ENCODE measurements around the gene FABP7. TPM values are rescaled to one million over a fixed set of nuclear protein-coding genes. Genes with fewer than 3 reads are reported as not detected.
"Not testable (repeated sequence)": the region's sequence is repeated elsewhere in the genome, so short reads cannot be mapped to it uniquely, and the experiment has no call there.

The FABP7 gene
- total RNA-seq, 2 donors from 2014 or later = not detected

- Histone ChIP-seq H3K4me1 (replicated peaks) (no peaks in the 10 kb centered on the region), H3K27ac (no peak overlapping the region), H3K9me3 (no peaks in the 10 kb centered on the region), H3K36me3 (no peaks in the 10 kb centered on the region), H3K27me3 (replicated peaks; ENCODE audit: insufficient read depth) (no peaks in the 10 kb centered on the region), H3K4me3 (no peak overlapping the region)
- intact Hi-C loops (cut with DNase I) = no loop called here
- TF ChIP-seq, protein P1, sequence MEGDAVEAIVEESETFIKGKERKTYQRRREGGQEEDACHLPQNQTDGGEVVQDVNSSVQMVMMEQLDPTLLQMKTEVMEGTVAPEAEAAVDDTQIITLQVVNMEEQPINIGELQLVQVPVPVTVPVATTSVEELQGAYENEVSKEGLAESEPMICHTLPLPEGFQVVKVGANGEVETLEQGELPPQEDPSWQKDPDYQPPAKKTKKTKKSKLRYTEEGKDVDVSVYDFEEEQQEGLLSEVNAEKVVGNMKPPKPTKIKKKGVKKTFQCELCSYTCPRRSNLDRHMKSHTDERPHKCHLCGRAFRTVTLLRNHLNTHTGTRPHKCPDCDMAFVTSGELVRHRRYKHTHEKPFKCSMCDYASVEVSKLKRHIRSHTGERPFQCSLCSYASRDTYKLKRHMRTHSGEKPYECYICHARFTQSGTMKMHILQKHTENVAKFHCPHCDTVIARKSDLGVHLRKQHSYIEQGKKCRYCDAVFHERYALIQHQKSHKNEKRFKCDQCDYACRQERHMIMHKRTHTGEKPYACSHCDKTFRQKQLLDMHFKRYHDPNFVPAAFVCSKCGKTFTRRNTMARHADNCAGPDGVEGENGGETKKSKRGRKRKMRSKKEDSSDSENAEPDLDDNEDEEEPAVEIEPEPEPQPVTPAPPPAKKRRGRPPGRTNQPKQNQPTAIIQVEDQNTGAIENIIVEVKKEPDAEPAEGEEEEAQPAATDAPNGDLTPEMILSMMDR (IDR thresholded peaks at IDR 0.05) = no peak
- TF ChIP-seq POLR2AphosphoS5 (IDR thresholded peaks at IDR 0.05) (no peak), POLR2A (IDR thresholded peaks at IDR 0.05) (no peak)
- WGBS = 86% methylated on average over 2 of the region's 2 CpGs
- no peak for DNase-seq (ENCODE audit: low spot score)
Measured at GRCh38 chr6:122740936-122741335, 38.6 kb upstream of the FABP7 start.

GRCh38 chr6:122744247-122744646, 35.3 kb upstream of the FABP7 start:
- H3K36me3 ChIP-seq; H3K27me3 ChIP-seq (replicated peaks; ENCODE audit: insufficient read depth); H3K4me3 ChIP-seq; H3K9me3 ChIP-seq; H3K27ac ChIP-seq; intact Hi-C loops (cut with DNase I); DNase-seq (ENCODE audit: low spot score); H3K4me1 ChIP-seq (replicated peaks): not testable (repeated sequence)
- 47% methylated on average over 8 of the region's 8 CpGs for WGBS
- TF ChIP-seq, protein P1 (IDR thresholded peaks at IDR 0.05) = peak in 1 of 4 experiments; percentile 14

DNA sequence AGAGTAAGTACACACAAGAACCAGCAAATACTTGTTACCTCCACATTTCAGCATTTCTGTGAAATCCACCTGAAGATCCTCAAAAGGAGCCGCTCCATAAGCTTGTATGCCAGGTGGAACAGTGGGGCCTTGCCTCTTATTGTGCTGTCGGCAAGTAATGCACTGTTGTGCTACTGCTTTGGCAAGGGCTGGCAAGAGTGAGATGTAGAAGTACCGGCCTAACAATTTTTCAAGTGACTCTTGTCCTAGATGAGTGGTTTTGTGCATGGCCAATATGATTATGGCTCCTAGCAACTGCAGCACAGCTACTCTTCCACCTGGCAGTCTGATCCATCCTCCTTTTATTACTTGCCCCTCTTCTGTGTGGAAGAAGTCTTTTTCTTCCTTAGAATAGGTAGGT, 34.7 kb upstream of the FABP7 start:
- WGBS = 93% methylated on average over 3 of the region's 3 CpGs
- intact Hi-C loops (cut with DNase I) = not testable (repeated sequence)

GRCh38 chr6:122746688-122747087, 32.8 kb upstream of the FABP7 start:
- intact Hi-C loops (cut with DNase I) = no loop called here
- Histone ChIP-seq H3K27me3 (replicated peaks; ENCODE audit: insufficient read depth) (no peaks in the 10 kb centered on the region), H3K36me3 (no peaks in the 10 kb centered on the region), H3K9me3 (no peaks in the 10 kb centered on the region), H3K27ac (no peak overlapping the region), H3K4me3 (no peak overlapping the region), H3K4me1 (replicated peaks) (no peaks in the 10 kb centered on the region)
- no peak for DNase-seq (ENCODE audit: low spot score)
- 91% methylated on average over 9 of the region's 9 CpGs for WGBS
- TF ChIP-seq, protein P1 (IDR thresholded peaks at IDR 0.05) = no peak
- no peak for TF ChIP-seq POLR2A (IDR thresholded peaks at IDR 0.05)
- no peak for TF ChIP-seq POLR2AphosphoS5 (IDR thresholded peaks at IDR 0.05)

More for the DNA sequence above, 34.7 kb upstream of the FABP7 start:
- not testable (repeated sequence) for H3K4me1 ChIP-seq (replicated peaks); DNase-seq (ENCODE audit: low spot score); H3K27me3 ChIP-seq (replicated peaks; ENCODE audit: insufficient read depth); H3K27ac ChIP-seq; H3K9me3 ChIP-seq; H3K36me3 ChIP-seq; H3K4me3 ChIP-seq

DNA sequence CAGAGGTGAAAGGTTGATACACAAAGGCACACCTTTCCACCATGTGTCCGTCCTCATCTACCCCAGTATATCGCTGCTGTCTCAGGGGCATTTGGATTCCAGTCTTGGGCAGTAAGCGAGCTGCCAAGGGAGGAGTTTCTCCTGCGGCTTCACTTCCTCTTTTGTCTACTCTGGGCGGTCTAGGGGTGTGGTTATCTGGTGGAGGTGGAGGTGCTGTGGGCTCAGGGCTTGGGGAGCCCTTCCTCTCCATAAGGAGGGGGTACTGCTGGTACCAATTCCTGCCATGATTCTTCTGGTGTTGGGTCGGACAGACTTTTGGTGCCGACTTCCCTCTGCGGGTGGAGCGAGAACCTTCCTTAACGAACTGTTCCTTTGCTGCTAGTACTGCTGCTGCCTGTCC, 31.9 kb upstream of the FABP7 start:
- intact Hi-C loops (cut with DNase I) = no loop called here

GRCh38 chr6:122748945-122749344, 30.6 kb upstream of the FABP7 start:
- H3K9me3 ChIP-seq; intact Hi-C loops (cut with DNase I); H3K27me3 ChIP-seq (replicated peaks; ENCODE audit: insufficient read depth); H3K4me3 ChIP-seq; H3K36me3 ChIP-seq; H3K4me1 ChIP-seq (replicated peaks); H3K27ac ChIP-seq; DNase-seq (ENCODE audit: low spot score): not testable (repeated sequence)
- 66% methylated on average over 5 of the region's 5 CpGs for WGBS

More for the DNA sequence above, 31.9 kb upstream of the FABP7 start:
- TF ChIP-seq POLR2AphosphoS5 (IDR thresholded peaks at IDR 0.05) (no peak), POLR2A (IDR thresholded peaks at IDR 0.05) (no peak)
- Histone ChIP-seq H3K4me3 (no peak overlapping the region), H3K27me3 (replicated peaks; ENCODE audit: insufficient read depth) (no peaks in the 10 kb centered on the region), H3K4me1 (replicated peaks) (no peaks in the 10 kb centered on the region), H3K36me3 (no peaks in the 10 kb centered on the region), H3K9me3 (no peaks in the 10 kb centered on the region), H3K27ac (no peak overlapping the region)
- no peak for DNase-seq (ENCODE audit: low spot score)
- over 99% methylated on average over 10 of the region's 10 CpGs for WGBS
